B cell (primary cell): Measurements from ENCODE around the gene RFC1.
"Not testable (repeated sequence)": the region's sequence is repeated elsewhere in the genome, so short reads cannot be mapped to it uniquely, and the experiment has no call there.

Experiments used
- CTCF ChIP-seq: fragments of 200-600 bp; IDR thresholded peaks from one replicate; pipeline ENCODE4 v1.8.0; 2022; ENCODE audit warnings: antibody characterized with exemption, mild to moderate bottlenecking
- EZH2 ChIP-seq: IDR thresholded peaks from 2 replicates; pipeline ENCODE4 v1.6.1; 2012; ENCODE audit warnings: borderline replicate concordance, low read depth, mild to moderate bottlenecking, moderate library complexity, low read length; ENCODE audit not compliant: insufficient read depth, poor library complexity, severe bottlenecking

GRCh38 chr4:39360611-39361010 lies 5.6 kb downstream of the RFC1 start:
- TF ChIP-seq CTCF, EZH2: not testable (repeated sequence)
